A549 (cell line): ENCODE data around the gene PPM1M.

Source experiments
- CTCF ChIP-seq: fragments of >200 bp; sonication (Bioruptor Twin); formaldehyde crosslinking; IDR thresholded peaks from 3 replicates; pipeline ENCODE4 v1.5.1; 2016
- E2F6 ChIP-seq: IDR thresholded peaks from 2 replicates; pipeline ENCODE4 v1.6.1; 2012; ENCODE audit warnings: low read depth, borderline replicate concordance
- HDAC2 ChIP-seq: fragments of 200-600 bp; sonication (generic); IDR thresholded peaks from 2 replicates; pipeline ENCODE4 v1.6.1; 2016
- HMGXB4 ChIP-seq: fragments of 250-450 bp; sonication (Bioruptor Pico); IDR thresholded peaks from 2 replicates; pipeline ENCODE4 v1.5.0; 2021; ENCODE audit warnings: mild to moderate bottlenecking, moderate library complexity, borderline replicate concordance
- NR3C1 ChIP-seq: fragments of >200 bp; sonication (Bioruptor Twin); formaldehyde crosslinking; IDR thresholded peaks from 3 replicates; pipeline ENCODE4 v1.6.1; 2017
- POLR2A ChIP-seq: IDR thresholded peaks from 2 replicates; pipeline ENCODE4 v1.6.1; 2012; ENCODE audit warnings: mild to moderate bottlenecking, low read length
- RCOR1 ChIP-seq: fragments of 150-350 bp; IDR thresholded peaks from 2 replicates; pipeline ENCODE4 v1.6.1; 2014; ENCODE audit warnings: antibody characterized with exemption, low read length, low read depth
- RFX5 ChIP-seq: fragments of 450-650 bp; IDR thresholded peaks from 2 replicates; pipeline ENCODE4 v1.7.1; 2014; ENCODE audit warnings: antibody characterized with exemption, mild to moderate bottlenecking, moderate library complexity
- RNF2 ChIP-seq: fragments of 200-600 bp; sonication (generic); IDR thresholded peaks from 2 replicates; pipeline ENCODE4 v1.6.1; 2016; ENCODE audit warnings: low read depth, mild to moderate bottlenecking, antibody characterized with exemption, moderate library complexity, borderline replicate concordance
- ZC3H11A ChIP-seq: fragments of 450-650 bp; IDR thresholded peaks from 2 replicates; pipeline ENCODE4 v1.6.1; 2014; ENCODE audit warnings: antibody characterized with exemption, mild to moderate bottlenecking

- TF ChIP-seq CTCF (no peak), E2F6 (no peak), NR3C1 (no peak), ZC3H11A (no peak), HDAC2 (no peak), RFX5 (no peak), HMGXB4 (CRISPR knock-in tag) (no peak), RNF2 (no peak), POLR2A (no peak), RCOR1 (no peak)
Measured at GRCh38 chr3:52197499-52197841, 48.1 kb upstream of the PPM1M start.
